GM21529 (cell line): Measurements from ENCODE around the gene CSAG3.
"Not testable (repeated sequence)": the region's sequence is repeated elsewhere in the genome, so short reads cannot be mapped to it uniquely, and the experiment has no call there.

Experiments
- ATAC-seq: cut with Tn5 transposase; IDR thresholded peaks from one replicate; pipeline ENCODE4 v1.9.1; 2021; ENCODE audit not compliant: unreplicated experiment

CSAG3 gene

DNA sequence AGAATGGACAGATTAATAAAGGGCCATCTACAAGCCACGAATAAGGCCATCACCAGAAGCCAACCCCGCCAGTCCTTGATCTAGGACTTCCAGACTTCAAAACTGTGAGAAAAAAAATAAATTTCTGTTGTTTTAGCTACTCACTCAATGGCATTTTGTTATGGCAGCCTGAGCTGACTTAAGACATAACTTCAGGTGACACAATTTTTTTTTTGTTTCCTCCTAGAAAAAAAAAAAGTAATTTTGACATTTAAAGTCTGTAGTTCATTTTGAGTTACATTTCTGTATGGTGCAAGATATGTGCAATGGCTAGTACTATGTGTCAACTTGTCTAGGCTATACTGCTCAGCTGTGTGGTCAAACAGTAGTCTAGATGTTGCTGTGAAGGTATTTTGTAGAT, at the start of gene CSAG3:
Gene CSAG3 (plus strand): TSS at position 301 of the 400 bp plus-strand sequence.
- not testable (repeated sequence) for ATAC-seq

DNA sequence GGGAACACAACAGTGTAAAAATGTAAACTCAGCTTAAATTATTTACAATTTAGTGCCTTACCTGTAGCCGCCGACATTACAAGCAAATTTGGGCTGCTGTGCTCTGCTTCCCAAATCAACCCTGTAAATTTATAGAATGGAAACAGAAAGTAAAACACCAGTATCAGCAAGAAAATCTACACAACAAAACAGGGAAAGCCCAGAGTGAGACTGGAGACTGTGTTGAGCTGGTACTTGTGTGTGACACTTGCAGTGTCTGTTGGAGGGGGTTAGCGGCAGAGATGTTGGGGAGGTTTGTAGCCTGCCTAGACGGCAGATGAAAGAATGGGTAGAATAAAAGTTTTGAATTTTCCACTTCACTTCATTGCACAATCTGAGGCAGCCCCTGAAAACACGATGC, 45.8 kb upstream of the CSAG3 start:
- not testable (repeated sequence) for ATAC-seq

DNA sequence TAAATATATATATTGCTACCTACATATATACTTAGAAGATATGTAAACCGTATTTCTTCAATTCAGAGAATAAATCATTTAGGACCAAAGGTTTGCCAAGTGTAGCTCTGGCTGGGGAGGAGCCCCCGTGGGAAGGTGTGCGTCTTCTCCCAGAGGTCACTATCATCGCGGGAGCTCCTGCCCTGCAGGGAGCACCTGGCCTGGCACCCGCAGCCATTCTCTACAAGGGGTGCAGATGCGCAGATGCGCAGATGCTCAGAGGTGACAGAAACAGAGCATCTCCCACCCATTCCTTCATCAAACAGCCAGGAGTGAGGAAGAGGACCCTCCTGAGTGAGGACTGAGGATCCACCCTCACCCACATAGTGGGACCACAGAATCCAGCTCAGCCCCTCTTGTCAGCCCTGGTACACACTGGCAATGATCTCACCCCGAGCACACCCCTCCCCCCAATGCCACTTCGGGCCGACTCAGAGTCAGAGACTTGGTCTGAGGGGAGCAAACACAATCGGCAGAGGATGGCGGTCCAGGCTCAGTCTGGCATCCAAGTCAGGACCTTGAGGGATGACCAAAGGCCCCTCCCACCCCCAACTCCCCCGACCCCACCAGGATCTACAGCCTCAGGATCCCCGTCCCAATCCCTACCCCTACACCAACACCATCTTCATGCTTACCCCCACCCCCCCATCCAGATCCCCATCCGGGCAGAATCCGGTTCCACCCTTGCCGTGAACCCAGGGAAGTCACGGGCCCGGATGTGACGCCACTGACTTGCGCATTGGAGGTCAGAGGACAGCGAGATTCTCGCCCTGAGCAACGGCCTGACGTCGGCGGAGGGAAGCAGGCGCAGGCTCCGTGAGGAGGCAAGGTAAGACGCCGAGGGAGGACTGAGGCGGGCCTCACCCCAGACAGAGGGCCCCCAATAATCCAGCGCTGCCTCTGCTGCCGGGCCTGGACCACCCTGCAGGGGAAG, 44.9 kb upstream of the CSAG3 start, which contains the start of gene MAGEA2B:
Gene MAGEA2B (plus strand): TSS at position 814 of the 973 bp plus-strand sequence. CDS start 2,479 bp downstream, outside the sequence.
- ATAC-seq: not testable (repeated sequence)

DNA sequence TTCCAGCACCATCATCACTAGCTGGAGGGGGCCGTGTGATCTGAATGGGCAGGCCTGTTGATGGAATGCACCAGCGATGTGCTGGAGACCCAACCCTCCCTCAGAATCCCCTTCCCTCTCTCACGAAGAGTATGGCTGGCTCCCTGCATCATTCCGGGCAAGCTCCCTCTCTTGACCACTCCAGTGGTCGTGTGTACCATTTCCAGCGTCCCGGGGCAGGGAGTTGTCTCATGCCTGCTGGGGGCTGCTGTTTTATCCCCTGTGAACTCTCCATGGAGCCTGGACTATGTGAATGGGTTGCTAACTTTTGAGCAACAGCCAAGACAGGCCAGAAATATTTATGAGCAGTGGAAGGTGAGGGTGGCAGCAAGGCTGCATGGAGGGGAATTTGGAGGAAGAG, 33.6 kb upstream of the CSAG3 start:
- no peak for ATAC-seq

DNA sequence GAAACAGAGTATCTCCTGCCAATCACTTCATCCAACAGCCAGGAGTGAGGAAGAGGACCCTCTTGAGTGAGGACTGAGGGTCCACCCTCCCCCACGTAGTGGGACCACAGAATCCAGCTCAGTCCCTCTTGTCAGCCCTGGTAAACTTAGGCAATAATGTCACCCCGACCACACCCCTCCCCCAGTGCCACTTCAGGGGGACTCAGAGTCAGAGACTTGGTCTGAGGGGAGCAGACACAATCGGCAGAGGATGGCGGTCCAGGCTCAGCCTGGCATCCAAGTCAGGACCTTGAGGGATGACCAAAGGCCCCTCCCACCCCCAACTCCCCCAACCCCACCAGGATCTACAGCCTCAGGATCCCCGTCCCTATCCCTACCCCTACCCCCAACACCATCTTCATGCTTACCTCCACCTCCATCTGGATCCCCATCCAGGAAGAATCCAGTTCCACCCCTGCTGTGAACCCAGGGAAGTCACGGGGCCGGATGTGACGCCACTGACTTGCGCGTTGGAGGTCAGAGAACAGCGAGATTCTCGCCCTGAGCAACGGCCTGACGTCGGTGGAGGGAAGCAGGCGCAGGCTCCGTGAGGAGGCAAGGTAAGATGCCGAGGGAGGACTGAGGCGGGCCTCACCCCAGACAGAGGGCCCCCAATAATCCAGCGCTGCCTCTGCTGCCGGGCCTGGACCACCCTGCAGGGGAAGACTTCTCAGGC, 25.6 kb upstream of the CSAG3 start, which contains the start of the genes CSAG1 and MAGEA12:
Gene CSAG1 (minus strand): TSS at position 461 of the 715 bp plus-strand sequence. CDS start 1,261 bp downstream, outside the sequence.
Gene MAGEA12 (plus strand): TSS at position 497 of the 715 bp plus-strand sequence. CDS start 2,405 bp downstream, outside the sequence.
- ATAC-seq: no peak

DNA sequence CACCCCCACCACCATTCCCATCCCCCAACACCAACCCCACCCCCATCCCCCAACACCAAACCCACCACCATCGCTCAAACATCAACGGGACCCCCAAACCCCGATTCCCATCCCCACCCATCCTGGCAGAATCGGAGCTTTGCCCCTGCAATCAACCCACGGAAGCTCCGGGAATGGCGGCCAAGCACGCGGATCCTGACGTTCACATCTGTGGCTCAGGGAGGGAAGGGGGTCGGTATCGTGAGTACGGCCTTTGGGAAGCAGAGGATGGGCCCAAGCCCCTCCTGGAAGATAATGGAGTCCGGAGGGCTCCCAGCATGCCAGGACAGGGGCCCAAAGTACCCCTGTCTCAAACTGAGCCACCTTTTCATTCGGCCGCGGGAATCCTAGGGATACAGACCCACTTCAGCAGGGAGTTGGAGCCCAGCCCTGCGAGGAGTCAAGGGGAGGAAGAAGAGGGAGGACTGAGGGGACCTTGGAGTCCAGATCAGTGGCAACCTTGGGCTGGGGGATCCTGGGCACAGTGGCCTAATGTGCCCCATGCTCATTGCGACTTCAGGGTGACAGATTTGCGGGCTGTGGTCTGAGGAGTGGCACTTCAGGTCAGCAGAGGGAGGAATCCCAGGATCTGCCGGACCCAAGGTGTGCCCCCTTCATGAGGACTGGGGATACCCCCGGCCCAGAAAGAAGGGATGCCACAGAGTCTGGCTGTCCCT, 24.7 kb upstream of the CSAG3 start:
- ATAC-seq: not testable (repeated sequence)

DNA sequence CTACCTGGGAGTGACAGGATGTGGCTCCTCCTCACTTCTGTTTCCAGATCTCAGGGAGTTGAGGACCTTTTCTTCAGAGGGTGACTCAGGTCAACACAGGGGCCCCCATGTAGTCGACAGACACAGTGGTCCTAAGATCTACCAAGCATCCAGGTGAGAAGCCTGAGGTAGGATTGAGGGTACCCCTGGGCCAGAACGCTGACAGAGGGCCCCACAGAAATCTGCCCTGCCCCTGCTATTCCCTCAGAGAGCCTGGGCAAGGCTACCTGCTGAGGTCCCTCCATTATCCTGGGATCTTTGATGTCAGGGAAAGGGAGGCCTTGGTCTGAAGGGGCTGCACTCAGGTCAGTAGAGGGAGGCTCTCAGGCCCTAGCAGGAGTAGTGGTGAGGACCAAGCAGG, 23.9 kb upstream of the CSAG3 start:
- ATAC-seq: no peak

DNA sequence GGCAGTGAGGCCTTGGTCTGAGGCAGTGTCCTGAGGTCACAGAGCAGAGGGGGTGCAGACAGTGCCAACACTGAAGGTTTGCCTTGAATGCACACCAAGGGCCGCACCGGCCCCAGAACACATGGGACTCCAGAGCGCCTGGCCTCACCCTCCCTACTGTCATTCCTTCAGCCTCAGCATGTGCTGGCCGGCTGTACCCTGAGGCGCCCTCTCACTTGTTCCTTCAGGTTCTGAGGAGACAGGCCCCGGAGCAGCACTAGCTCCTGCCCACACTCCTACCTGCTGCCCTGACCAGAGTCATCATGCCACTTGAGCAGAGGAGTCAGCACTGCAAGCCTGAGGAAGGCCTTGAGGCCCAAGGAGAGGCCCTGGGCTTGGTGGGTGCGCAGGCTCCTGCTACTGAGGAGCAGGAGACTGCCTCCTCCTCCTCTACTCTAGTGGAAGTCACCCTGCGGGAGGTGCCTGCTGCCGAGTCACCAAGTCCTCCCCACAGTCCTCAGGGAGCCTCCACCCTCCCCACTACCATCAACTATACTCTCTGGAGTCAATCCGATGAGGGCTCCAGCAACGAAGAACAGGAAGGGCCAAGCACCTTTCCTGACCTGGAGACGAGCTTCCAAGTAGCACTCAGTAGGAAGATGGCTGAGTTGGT, 23.0 kb upstream of the CSAG3 start:
- no peak for ATAC-seq

DNA sequence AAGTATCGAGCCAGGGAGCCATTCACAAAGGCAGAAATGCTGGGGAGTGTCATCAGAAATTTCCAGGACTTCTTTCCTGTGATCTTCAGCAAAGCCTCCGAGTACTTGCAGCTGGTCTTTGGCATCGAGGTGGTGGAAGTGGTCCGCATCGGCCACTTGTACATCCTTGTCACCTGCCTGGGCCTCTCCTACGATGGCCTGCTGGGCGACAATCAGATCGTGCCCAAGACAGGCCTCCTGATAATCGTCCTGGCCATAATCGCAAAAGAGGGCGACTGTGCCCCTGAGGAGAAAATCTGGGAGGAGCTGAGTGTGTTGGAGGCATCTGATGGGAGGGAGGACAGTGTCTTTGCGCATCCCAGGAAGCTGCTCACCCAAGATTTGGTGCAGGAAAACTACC, 22.5 kb upstream of the CSAG3 start:
- not testable (repeated sequence) for ATAC-seq

DNA sequence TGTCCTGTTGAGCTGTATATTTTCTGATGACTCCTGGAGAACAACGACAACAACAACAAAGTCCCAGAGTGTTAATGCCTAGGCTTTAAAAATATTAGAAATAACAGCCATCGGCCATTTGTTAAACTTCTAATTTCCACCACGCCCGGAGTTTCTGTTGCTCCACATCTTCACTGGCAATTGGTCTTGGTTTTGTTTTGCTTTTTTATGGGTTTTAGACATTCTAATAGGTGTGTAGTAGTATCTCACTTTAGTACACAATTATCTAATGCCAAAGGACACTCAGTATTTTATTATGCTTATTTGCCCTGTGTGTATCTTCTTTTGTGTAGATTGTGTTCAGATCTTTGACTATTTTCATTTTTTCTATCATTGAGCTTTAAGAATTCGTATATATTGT, 20.5 kb upstream of the CSAG3 start:
- ATAC-seq: no peak

DNA sequence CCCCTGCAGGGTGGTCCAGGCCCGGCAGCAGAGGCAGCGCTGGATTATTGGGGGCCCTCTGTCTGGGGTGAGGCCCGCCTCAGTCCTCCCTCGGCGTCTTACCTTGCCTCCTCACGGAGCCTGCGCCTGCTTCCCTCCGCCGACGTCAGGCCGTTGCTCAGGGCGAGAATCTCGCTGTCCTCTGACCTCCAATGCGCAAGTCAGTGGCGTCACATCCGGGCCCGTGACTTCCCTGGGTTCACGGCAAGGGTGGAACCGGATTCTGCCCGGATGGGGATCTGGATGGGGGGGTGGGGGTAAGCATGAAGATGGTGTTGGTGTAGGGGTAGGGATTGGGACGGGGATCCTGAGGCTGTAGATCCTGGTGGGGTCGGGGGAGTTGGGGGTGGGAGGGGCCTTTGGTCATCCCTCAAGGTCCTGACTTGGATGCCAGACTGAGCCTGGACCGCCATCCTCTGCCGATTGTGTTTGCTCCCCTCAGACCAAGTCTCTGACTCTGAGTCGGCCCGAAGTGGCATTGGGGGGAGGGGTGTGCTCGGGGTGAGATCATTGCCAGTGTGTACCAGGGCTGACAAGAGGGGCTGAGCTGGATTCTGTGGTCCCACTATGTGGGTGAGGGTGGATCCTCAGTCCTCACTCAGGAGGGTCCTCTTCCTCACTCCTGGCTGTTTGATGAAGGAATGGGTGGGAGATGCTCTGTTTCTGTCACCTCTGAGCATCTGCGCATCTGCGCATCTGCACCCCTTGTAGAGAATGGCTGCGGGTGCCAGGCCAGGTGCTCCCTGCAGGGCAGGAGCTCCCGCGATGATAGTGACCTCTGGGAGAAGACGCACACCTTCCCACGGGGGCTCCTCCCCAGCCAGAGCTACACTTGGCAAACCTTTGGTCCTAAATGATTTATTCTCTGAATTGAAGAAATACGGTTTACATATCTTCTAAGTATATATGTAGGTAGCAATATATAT, 5.0 kb upstream of the CSAG3 start, which contains the start of gene MAGEA2:
Gene MAGEA2 (minus strand): TSS at position 157 of the 965 bp plus-strand sequence. CDS start 2,479 bp downstream, outside the sequence.
- ATAC-seq: not testable (repeated sequence)

DNA sequence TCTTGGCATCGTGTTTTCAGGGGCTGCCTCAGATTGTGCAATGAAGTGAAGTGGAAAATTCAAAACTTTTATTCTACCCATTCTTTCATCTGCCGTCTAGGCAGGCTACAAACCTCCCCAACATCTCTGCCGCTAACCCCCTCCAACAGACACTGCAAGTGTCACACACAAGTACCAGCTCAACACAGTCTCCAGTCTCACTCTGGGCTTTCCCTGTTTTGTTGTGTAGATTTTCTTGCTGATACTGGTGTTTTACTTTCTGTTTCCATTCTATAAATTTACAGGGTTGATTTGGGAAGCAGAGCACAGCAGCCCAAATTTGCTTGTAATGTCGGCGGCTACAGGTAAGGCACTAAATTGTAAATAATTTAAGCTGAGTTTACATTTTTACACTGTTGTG, 4.1 kb upstream of the CSAG3 start:
- not testable (repeated sequence) for ATAC-seq

DNA sequence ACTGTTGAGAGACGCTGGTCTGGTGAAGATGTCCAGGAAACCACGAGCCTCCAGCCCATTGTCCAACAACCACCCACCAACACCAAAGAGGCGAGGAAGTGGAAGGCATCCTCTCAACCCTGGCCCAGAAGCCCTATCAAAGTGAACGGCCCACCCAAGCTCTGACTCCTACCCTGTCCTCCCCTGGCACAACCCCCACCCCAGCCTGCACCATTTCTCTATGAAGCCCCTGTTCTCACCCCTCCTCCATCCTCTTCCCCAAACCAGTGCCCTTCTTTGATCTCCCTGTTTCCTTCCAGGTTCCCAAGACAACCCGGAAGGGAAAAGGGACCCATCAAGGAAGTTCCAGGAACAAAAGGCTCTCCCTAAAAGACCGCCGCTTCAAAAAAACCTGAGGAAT, 526 bp downstream of the CSAG3 start:
- not testable (repeated sequence) for ATAC-seq

DNA sequence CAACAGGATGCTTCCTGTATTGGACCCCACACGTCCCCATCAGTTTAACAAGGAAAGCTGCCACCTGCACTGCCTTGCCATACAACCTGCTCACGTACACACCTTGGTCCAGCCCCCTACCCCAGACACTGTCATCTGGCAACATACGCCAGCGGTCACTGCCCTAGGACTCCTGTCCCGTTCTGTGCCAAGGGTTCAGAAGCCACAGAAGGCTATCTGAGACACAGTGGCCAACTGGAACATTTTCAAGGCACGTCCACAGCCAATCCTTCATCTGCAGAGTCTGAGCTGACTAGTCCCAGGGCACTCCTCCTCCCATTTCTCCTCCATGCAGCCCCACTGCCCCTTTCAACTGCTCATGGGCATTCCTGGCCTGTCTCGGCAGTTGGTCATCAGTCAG, 2.6 kb downstream of the CSAG3 start:
- ATAC-seq: not testable (repeated sequence)

DNA sequence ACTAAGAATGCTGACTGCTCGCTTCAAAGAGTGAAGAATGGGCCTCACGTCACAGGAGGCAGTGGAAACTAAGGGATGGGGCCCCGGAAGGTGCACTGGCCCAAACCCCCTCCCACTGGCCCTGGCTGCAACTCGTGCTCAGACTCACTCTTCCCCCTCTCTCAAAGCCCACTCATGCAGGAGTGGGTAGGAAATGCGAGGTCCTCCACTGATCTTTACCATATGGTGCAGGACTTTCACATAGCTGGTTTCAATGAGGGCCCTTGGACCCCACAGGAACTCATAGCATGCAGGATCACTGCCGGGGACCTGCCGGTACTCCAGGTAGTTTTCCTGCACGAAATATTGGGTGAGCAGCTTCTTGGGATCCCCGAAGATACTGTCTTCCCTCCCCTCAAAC, 7.5 kb downstream of the CSAG3 start:
- ATAC-seq: not testable (repeated sequence)

DNA sequence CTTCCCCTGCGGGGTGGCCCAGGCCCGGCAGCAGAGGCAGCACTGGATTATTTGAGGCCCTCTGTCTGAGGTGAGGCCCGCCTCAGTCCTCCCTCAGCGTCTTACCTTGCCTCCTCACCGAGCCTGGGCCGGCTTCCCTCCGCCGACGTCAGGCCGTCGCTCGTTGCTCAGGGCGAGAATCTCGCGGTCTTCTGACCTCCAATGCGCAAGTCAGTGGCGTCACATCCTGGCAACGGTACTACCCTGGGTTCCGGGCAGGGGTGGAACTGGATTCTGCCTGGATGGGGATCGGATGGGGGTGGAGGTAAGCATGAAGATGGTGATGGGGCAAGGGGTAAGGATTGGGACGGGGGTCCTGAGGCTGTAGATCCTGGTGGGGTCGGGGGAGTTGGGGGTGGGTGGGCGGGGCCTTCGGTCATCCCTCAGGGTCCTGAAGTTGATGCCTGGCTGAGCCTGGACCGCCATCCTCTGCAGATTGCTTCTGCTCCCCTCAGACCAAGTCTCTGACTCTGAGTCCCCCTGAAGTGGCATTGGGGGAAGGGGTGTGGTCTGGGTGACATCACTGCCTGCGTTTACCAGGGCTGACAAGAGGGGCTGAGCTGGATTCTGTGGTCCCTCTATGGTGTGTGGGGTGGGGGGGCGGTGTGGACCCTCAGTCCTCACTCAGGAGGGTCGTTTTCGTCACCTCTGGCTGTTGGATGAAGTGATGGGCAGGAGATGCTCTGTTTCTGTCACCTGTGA, 10.7 kb downstream of the CSAG3 start, which contains the start of gene MAGEA6:
Gene MAGEA6 (minus strand): TSS at position 141 of the 741 bp plus-strand sequence. CDS start 2,039 bp downstream, outside the sequence.
- not testable (repeated sequence) for ATAC-seq

DNA sequence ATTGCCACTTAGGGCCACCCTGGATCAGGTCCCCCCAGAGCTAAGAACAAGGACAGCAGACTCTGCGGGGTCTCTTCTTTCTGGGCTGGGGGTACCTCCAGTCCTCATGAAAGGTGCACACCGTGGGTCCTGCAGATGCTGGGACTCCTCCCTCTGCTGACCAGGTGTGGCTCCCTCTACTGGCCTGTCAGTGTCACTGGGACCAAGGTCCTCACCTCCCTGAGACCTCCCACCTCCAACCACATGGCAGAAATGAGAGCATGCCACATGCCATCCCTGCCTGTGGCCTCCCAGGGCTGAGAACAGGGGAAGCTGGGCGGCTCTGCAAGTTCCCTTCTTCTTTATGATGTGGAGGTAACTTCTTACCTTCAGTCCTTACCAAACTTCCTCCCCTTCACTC, 28.0 kb downstream of the CSAG3 start:
- ATAC-seq: peak; percentile 75

DNA sequence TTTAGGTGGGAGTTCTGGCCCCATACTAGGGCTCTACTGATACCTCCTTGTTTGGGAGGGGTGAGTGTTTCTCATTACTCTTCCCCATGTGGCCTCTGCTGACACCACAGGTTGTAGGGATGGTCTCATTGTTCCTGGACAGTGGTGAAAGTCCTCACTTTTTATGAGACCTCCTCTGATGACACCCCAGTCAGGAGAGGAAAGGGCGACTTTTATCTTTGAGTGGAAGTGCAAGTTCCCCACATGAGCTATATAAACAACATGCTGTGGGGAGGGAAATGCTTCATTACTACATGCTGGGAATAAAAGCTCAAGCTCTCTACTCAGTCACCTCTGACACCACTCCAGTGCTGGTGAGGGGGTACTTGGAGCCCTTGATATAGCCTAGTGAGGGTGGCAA, 39.9 kb downstream of the CSAG3 start:
- ATAC-seq: no peak
